ENCODE results near the gene CUX1. TPM values are rescaled to one million over a fixed set of nuclear protein-coding genes. Genes with fewer than 3 reads are reported as not detected.

CUX1 gene
- total and polyA plus RNA-seq, 10 of the 15 experiments (the other 5 are each of a cell fraction or from before 2014, with no cell fraction given) = 6.1 to 48.6 (median 25.9) TPM

Small RNA genes lying within 50 kb of the gene (microRNA-seq; reads per million reads assigned to microRNA genes)
- gene MIR4285 = not detected

Small RNA genes lying within 50 kb of the gene (small RNA-seq; reads per million reads assigned to genes)
- gene AC005086.2 (not detected), gene AC005086.3 (not detected), gene AC005086.4 (not detected), gene AC005088.1 (not detected), gene MIR4285 (not detected), gene RF00554 (not detected)

Other genes with a start within 250 kb of the CUX1 start
- not detected in 2 replicates for gene MYL10, start 188.3 kb upstream of the CUX1 start, total RNA-seq (2014; rRNA removed)
- gene MYL10, start 188.3 kb upstream of the CUX1 start, total RNA-seq (2014; rRNA removed; fragmentation: Illumina TruSeq; extraction: Trizol) = not detected in 2 replicates
- not detected in 2 replicates for gene MYL10, start 188.3 kb upstream of the CUX1 start, total RNA-seq (2021)
- not detected in 2 replicates for gene MYL10, start 188.3 kb upstream of the CUX1 start, polyA plus RNA-seq (2011; rRNA removed)
- gene MYL10, start 188.3 kb upstream of the CUX1 start, polyA plus RNA-seq (2014; fragmentation: Illumina TruSeq; extraction: Trizol) = not detected in 2 replicates
- not detected for gene MYL10, start 188.3 kb upstream of the CUX1 start, polyA plus RNA-seq (2014; fragmentation: Nextera tagmentation; extraction: Ambion mirVana)
- not detected in 2 replicates for gene MYL10, start 188.3 kb upstream of the CUX1 start, polyA plus RNA-seq (2014; rRNA removed)
- not detected for gene MYL10, start 188.3 kb upstream of the CUX1 start, polyA plus RNA-seq (2016; fragmentation: Nextera tagmentation; extraction: Ambion mirVana)